Tibial artery (tissue), 4 donors: ENCODE results near the gene FBXO15.
A peak's percentile ranks its signal among the peaks of the same experiment; 100 is the strongest.

Experiments
- DNase-seq, 2 donors: peaks; one replicate each; pipeline ENCODE4 v3.0.0-alpha.2; 2019
- H3K27ac ChIP-seq, 2 donors: fragments of 200-600 bp; sonication (generic) in 1 of 2; 1 replicate in 1 of 2; 2 replicates in 1 of 2; pipeline ENCODE4 v1.5.1; 2018 to 2019; ENCODE audit warnings: mild to moderate bottlenecking in 1 of 2
- H3K27me3 ChIP-seq, 2 donors: fragments of 200-600 bp; sonication (generic) in 1 of 2; one replicate each; pipeline versions ENCODE4 v1.5.1 to v1.6.0; 2016 to 2019
- H3K36me3 ChIP-seq, 3 donors: fragments of 200-600 bp; sonication (generic) in 2 of 3; one replicate each; pipeline ENCODE4 v1.5.1; 2016 to 2019; ENCODE audit warnings: mild to moderate bottlenecking in 2 of 3
- H3K4me1 ChIP-seq, 4 donors: fragments of 200-600 bp; sonication (generic) in 2 of 4; 1 replicate in 3 of 4; 2 replicates in 1 of 4; pipeline ENCODE4 v1.5.1; 2016 to 2019
- H3K4me3 ChIP-seq, 2 donors: fragments of 200-600 bp; sonication (generic) in 1 of 2; 1 replicate in 1 of 2; 2 replicates in 1 of 2; pipeline ENCODE4 v1.5.1; 2018 to 2019; ENCODE audit warnings: mild to moderate bottlenecking in 2 of 2
- H3K9me3 ChIP-seq, 3 donors: fragments of 200-600 bp; sonication (generic) in 1 of 3; one replicate each; pipeline ENCODE4 v1.5.1; 2016 to 2019
- intact Hi-C: fragments of 100-400 bp; cut with DNase I; formaldehyde crosslinking; loops from one replicate; pipeline ENCODE4 v1.15.0; 2023; ENCODE audit warnings: low total_unique reads
- TF ChIP-seq, protein P1 (sequence below), 2 experiments: fragments of 200-600 bp in 1 of 2; fragments of 450-650 bp in 1 of 2; IDR thresholded peaks; one replicate each; pipeline ENCODE4 v1.5.1; 2017 to 2019; ENCODE audit warnings: antibody characterized with exemption in 2 of 2, mild to moderate bottlenecking in 1 of 2, moderate library complexity in 1 of 2

Gene FBXO15

DNA sequence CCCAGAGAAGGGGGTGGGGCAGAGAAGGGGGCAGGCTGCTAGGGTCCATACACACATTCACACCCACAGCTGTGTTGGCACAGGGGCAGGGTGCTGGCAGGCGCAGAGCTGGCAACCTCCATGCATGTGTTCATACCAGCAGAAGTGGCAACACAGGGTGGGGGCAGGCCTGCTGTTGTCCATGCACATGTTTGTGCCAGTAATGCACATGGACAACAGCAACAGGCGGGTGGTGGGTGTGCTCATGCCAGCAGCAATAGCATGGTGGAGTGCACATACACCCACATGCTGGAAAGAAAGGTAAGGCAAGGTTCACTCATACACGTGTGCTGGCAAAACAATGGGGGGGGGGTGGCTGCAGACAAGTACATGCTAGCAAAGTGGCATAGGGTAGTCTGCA, 54.7 kb downstream of the FBXO15 start:
- intact Hi-C loops: no loop called here
- Histone ChIP-seq H3K36me3 (no peaks in the 10 kb centered on the region), H3K27me3 (no peaks in the 10 kb centered on the region), H3K4me3 (no peak overlapping the region), H3K9me3 (peaks cover 0 to 15% (median 13%) of the 10 kb centered on the region in 3 donors), H3K27ac (no peak overlapping the region), H3K4me1 (no peaks in the 10 kb centered on the region)
- TF ChIP-seq, protein P1, sequence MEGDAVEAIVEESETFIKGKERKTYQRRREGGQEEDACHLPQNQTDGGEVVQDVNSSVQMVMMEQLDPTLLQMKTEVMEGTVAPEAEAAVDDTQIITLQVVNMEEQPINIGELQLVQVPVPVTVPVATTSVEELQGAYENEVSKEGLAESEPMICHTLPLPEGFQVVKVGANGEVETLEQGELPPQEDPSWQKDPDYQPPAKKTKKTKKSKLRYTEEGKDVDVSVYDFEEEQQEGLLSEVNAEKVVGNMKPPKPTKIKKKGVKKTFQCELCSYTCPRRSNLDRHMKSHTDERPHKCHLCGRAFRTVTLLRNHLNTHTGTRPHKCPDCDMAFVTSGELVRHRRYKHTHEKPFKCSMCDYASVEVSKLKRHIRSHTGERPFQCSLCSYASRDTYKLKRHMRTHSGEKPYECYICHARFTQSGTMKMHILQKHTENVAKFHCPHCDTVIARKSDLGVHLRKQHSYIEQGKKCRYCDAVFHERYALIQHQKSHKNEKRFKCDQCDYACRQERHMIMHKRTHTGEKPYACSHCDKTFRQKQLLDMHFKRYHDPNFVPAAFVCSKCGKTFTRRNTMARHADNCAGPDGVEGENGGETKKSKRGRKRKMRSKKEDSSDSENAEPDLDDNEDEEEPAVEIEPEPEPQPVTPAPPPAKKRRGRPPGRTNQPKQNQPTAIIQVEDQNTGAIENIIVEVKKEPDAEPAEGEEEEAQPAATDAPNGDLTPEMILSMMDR (IDR thresholded peaks at IDR 0.05): no peak
- no peak for DNase-seq

DNA sequence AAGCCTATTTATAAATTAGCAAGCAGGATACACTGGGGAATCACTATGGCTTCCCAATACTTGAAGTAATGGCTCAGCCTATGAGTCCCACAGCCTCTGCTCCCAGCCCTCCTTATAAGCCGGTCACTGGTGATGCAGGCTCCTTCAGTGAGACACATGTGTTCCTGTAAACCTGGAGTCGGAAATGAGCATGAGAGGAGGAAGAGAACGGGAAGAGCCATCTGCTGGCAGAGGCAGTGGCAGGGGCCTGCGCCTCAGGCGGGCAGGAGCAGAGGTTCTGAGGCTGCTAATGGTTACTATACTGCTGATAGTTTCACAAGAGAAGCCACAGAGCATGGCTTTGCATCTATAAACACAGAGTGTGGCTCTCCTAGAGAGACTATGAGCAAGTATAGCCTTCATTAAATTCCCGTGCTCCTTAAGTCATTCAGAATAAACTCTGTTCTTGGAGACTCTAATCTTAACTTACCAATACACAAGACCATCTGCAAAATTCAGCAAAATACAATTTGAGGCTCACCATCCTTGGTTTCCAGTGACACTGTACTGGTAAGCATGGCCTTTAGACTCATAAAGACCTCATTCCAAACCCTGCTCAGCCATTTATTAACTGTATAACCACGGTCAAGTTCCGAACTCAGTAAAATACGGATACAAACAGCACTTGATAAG, 63.3 kb downstream of the FBXO15 start:
- Histone ChIP-seq H3K9me3 (peaks cover 0 to 14% (median 0%) of the 10 kb centered on the region in 3 donors), H3K27ac (no peak overlapping the region), H3K27me3 (no peaks in the 10 kb centered on the region), H3K4me3 (no peak overlapping the region), H3K36me3 (no peaks in the 10 kb centered on the region), H3K4me1 (peaks cover 0 to 3% (median 0%) of the 10 kb centered on the region in 4 donors)
- DNase-seq: no peak
- TF ChIP-seq, protein P1 (IDR thresholded peaks at IDR 0.05): no peak
- intact Hi-C loops: no loop called here

DNA sequence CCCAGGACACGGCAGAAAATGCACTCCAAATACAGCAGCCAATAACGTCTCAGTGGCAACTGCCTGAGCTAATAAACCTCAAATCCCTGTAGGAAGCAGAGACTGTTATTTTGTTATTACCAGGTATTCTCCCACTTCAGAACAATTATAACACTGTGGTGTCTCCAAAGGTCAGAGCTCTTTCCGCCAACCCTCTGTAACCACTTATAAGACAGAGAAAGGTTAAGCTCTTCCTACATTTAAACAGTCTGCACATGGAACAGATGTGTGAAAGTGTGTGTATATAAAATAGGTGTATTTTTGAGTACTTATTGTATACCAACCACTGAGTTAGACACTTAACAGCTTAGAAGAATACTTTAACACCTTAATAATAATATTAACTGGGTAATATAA, 64.1 kb downstream of the FBXO15 start:
- Histone ChIP-seq H3K36me3 (no peaks in the 10 kb centered on the region), H3K4me3 (no peak overlapping the region), H3K9me3 (peaks cover 0 to 7% (median 0%) of the 10 kb centered on the region in 3 donors), H3K27me3 (no peaks in the 10 kb centered on the region), H3K4me1 (peaks cover 0 to 3% (median 0%) of the 10 kb centered on the region in 4 donors), H3K27ac (no peak overlapping the region)
- no peak for DNase-seq
- intact Hi-C loops: no loop called here
- TF ChIP-seq, protein P1 (IDR thresholded peaks at IDR 0.05): no peak

DNA sequence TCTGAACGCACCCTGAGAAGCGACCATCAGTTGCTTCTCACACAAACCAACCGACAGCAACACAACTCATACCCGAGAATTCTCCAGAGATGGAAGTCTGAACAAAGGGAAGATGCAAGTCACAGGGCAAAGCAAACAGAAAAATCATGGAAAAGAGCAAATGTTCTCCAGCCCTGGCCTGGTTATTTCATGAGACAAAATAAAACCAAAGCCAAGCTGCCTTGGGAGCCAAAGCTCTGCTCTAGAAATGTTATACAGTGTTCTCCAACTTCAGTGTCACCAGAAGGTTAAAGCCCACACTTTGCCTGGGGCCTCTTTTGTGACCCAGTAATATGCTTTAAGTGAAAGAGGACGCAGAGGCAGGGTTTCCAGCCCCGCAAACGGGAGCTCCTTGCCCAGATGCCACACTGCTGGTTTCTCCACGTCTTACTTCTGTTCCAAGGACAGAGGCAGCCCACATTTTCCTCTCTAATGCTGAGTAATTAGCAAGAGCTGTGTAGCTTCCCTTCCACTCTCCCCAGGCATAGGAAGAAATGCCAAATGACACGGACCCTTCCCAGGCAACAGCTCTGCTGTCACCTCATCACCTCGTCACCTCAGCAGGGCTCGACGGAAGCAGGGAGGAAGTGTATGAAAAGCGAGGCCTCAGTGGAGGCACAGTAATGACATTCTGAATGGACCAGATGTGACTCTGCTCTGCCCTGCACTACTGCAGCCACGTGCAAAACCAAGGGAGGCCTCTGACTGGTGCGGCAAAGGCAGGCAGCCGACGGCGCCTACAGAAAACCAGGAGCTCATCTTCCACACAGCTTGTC, 64.7 kb downstream of the FBXO15 start:
- no peaks in the 10 kb centered on the region for H3K27me3 ChIP-seq
- H3K36me3 ChIP-seq: no peaks in the 10 kb centered on the region
- no peak overlapping the region for H3K4me3 ChIP-seq
- peaks cover 0 to 3% (median 0%) of the 10 kb centered on the region in 4 donors for H3K4me1 ChIP-seq
- no peak for DNase-seq
- H3K27ac ChIP-seq: peak overlapping the region; percentile 16 to 20
- intact Hi-C loops: no loop called here
- TF ChIP-seq, protein P1 (IDR thresholded peaks at IDR 0.05): no peak
- peaks cover 0 to under 1% (median 0%) of the 10 kb centered on the region in 3 donors for H3K9me3 ChIP-seq

DNA sequence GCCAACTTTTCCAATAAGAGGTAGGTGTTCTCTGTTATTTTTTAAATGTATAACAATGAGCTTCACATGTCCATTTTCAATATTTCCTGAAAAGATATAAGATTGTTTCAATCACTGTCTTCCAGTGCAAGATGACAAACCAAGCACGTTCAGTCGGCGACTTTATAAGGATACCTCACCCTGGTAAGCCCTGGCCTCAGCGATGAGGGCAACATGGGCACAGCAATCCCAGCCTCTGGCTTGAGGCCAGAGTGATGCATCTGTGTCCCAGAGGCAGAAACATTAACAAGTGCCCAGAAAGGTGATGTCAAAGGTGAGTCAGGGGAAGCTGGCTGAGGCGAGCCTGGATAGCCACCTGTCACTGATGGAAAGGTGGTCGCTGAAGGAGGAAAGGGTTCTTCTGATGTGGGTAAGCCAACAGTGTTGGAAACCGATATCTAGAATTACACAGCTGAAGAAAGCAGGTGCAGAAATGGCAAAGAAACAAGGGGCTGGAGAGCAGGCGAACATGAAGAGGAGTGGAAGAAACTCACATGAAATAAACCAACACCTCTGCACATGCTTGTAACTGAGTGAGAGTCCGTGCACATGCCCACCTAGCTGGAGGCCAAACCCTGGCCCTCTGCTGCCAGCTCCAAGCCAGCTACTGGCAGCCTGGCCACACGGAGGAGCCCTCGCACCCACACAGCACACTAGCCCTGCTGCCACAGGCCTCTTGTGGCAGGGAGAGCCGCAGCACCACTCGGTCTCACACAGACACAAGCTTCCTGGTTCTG, 65.5 kb downstream of the FBXO15 start:
- no peaks in the 10 kb centered on the region for H3K27me3 ChIP-seq
- no peaks in the 10 kb centered on the region for H3K36me3 ChIP-seq
- H3K4me3 ChIP-seq: no peak overlapping the region
- H3K27ac ChIP-seq: peak overlapping the region; percentile 16 to 20
- H3K4me1 ChIP-seq: peaks cover 0 to 3% (median 0%) of the 10 kb centered on the region in 4 donors
- DNase-seq: no peak
- TF ChIP-seq, protein P1 (IDR thresholded peaks at IDR 0.05): peak; percentile 35 to 49
- no peaks in the 10 kb centered on the region for H3K9me3 ChIP-seq
- intact Hi-C loops: loop anchor here (1.0 kb wide), 1 partner anchor 43 kb away; no protein-coding TSS in a partner anchor
